Epithelial cell of proximal tubule (primary cell): ENCODE results near the gene TPP1. TPM values are rescaled to one million over a fixed set of nuclear protein-coding genes. Genes with fewer than 3 reads are reported as not detected.

Experiments used
- DNase-seq: peaks from one replicate; pipeline ENCODE4 v3.0.0-alpha.2; 2011; ENCODE audit warnings: low read depth
- H3K4me3 ChIP-seq: 2 replicates; pipeline ENCODE4 v1.5.1; 2011; ENCODE audit warnings: low read depth, mild to moderate bottlenecking, low read length
- CTCF ChIP-seq: conservative IDR thresholded peaks from 2 replicates; pipeline ENCODE4 v1.5.1; 2012; ENCODE audit warnings: low read depth, mild to moderate bottlenecking, low read length
- total RNA-seq: library from RNA; depleted of rRNA; stranded (reverse); fragments of >200 nt; gene quantifications from 2 replicates; pipeline ENCODE4 v1.2.3, GENCODE V29; 2015

The TPP1 gene
- total RNA-seq, 1 donor from 2014 or later, result 15.4 TPM

GRCh38 chr11:6574816-6575715, 44.2 kb downstream of the TPP1 start:
- no peak for TF ChIP-seq CTCF
- no peak for DNase-seq
- H3K4me3 ChIP-seq, result no peak overlapping the region

GRCh38 chr11:6572215-6572614, 47.0 kb downstream of the TPP1 start:
- TF ChIP-seq CTCF, result no peak
- DNase-seq, result peak; percentile 32
- no peak overlapping the region for H3K4me3 ChIP-seq

- H3K4me3 ChIP-seq, result no peak overlapping the region
- TF ChIP-seq CTCF, result no peak
- no peak for DNase-seq
Measured at GRCh38 chr11:6571434-6572008, 47.7 kb downstream of the TPP1 start.

- TF ChIP-seq CTCF, result no peak
- DNase-seq, result no peak
- H3K4me3 ChIP-seq, result no peak overlapping the region
Measured at GRCh38 chr11:6570691-6571427, 48.4 kb downstream of the TPP1 start.

GRCh38 chr11:6569706-6570105, 49.5 kb downstream of the TPP1 start:
- no peak for DNase-seq
- no peak for TF ChIP-seq CTCF
- H3K4me3 ChIP-seq, result no peak overlapping the region

GRCh38 chr11:6568191-6568918, 50.9 kb downstream of the TPP1 start:
- no peak overlapping the region for H3K4me3 ChIP-seq
- DNase-seq, result no peak
- peak; percentile 12 for TF ChIP-seq CTCF
